Tibial artery (tissue), 4 donors: Measurements from ENCODE around the gene PROK2.

ENCODE experiments used
- DNase-seq, 2 donors: peaks; one replicate each; pipeline ENCODE4 v3.0.0-alpha.2; 2019
- H3K27ac ChIP-seq, 2 donors: fragments of 200-600 bp; sonication (generic) in 1 of 2; 1 replicate in 1 of 2; 2 replicates in 1 of 2; pipeline ENCODE4 v1.5.1; 2018 to 2019; ENCODE audit warnings: mild to moderate bottlenecking in 1 of 2
- H3K27me3 ChIP-seq, 2 donors: fragments of 200-600 bp; sonication (generic) in 1 of 2; one replicate each; pipeline versions ENCODE4 v1.5.1 to v1.6.0; 2016 to 2019
- H3K36me3 ChIP-seq, 3 donors: fragments of 200-600 bp; sonication (generic) in 2 of 3; one replicate each; pipeline ENCODE4 v1.5.1; 2016 to 2019; ENCODE audit warnings: mild to moderate bottlenecking in 2 of 3
- H3K4me1 ChIP-seq, 4 donors: fragments of 200-600 bp; sonication (generic) in 2 of 4; 1 replicate in 3 of 4; 2 replicates in 1 of 4; pipeline ENCODE4 v1.5.1; 2016 to 2019
- H3K4me3 ChIP-seq, 2 donors: fragments of 200-600 bp; sonication (generic) in 1 of 2; 1 replicate in 1 of 2; 2 replicates in 1 of 2; pipeline ENCODE4 v1.5.1; 2018 to 2019; ENCODE audit warnings: mild to moderate bottlenecking in 2 of 2
- H3K9me3 ChIP-seq, 3 donors: fragments of 200-600 bp; sonication (generic) in 1 of 3; one replicate each; pipeline ENCODE4 v1.5.1; 2016 to 2019
- intact Hi-C: fragments of 100-400 bp; cut with DNase I; formaldehyde crosslinking; loops from one replicate; pipeline ENCODE4 v1.15.0; 2023; ENCODE audit warnings: low total_unique reads
- TF ChIP-seq, protein P1 (sequence below), 2 experiments: fragments of 200-600 bp in 1 of 2; fragments of 450-650 bp in 1 of 2; IDR thresholded peaks; one replicate each; pipeline ENCODE4 v1.5.1; 2017 to 2019; ENCODE audit warnings: antibody characterized with exemption in 2 of 2, mild to moderate bottlenecking in 1 of 2, moderate library complexity in 1 of 2

The PROK2 gene

DNA sequence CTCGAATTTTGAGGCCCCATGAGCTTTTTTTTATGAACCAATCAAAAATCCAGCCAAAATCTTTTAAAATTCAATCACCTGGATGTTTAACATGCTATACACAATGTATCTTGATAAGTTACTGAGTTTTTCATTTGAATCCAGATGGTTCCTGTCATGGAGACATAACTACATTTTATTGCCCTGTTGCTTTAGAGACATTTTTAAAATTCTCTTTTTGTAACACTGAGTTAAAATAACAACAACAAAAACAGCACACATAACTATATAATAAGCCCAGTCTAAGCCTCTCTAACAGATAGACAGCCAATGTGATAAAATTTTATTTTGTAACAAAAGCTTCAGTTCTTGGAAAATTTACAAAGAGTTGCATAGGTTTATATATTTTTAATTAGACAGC is 1.8 kb downstream of the PROK2 start:
- Histone ChIP-seq H3K36me3 (no peaks in the 10 kb centered on the region), H3K4me3 (no peak overlapping the region), H3K9me3 (no peaks in the 10 kb centered on the region), H3K27me3 (peaks cover 2 to 86% of the 10 kb centered on the region in 2 donors), H3K4me1 (peaks cover 0 to 20% (median 14%) of the 10 kb centered on the region in 4 donors), H3K27ac (no peak overlapping the region)
- TF ChIP-seq, protein P1, sequence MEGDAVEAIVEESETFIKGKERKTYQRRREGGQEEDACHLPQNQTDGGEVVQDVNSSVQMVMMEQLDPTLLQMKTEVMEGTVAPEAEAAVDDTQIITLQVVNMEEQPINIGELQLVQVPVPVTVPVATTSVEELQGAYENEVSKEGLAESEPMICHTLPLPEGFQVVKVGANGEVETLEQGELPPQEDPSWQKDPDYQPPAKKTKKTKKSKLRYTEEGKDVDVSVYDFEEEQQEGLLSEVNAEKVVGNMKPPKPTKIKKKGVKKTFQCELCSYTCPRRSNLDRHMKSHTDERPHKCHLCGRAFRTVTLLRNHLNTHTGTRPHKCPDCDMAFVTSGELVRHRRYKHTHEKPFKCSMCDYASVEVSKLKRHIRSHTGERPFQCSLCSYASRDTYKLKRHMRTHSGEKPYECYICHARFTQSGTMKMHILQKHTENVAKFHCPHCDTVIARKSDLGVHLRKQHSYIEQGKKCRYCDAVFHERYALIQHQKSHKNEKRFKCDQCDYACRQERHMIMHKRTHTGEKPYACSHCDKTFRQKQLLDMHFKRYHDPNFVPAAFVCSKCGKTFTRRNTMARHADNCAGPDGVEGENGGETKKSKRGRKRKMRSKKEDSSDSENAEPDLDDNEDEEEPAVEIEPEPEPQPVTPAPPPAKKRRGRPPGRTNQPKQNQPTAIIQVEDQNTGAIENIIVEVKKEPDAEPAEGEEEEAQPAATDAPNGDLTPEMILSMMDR (IDR thresholded peaks at IDR 0.05): no peak
- intact Hi-C loops: no loop called here
- no peak for DNase-seq

DNA sequence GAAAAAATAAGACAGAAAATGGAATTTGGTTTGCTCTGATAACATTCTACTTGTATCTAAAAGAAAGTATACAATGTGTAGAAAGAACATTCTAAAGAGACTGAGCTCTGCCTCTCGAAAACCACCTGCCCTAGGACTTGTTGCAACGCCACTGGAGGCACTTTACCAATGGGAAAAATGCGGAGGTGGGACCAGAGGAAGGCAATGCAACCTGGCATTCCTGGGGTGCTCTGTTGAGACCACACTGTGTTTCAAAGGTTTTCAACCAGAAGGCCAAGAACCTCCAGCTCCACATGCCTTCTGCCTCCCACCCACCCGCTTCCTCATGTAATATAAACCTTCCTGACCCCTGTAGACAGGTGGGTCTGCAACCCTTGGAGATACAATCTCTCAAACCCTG is 4.5 kb downstream of the PROK2 start:
- no peaks in the 10 kb centered on the region for H3K36me3 ChIP-seq
- intact Hi-C loops: no loop called here
- DNase-seq: no peak
- no peak overlapping the region for H3K27ac ChIP-seq
- no peaks in the 10 kb centered on the region for H3K9me3 ChIP-seq
- TF ChIP-seq, protein P1 (IDR thresholded peaks at IDR 0.05): no peak
- peaks cover 0 to 16% (median 11%) of the 10 kb centered on the region in 4 donors for H3K4me1 ChIP-seq
- peaks cover 2 to 80% of the 10 kb centered on the region in 2 donors for H3K27me3 ChIP-seq
- no peak overlapping the region for H3K4me3 ChIP-seq

DNA sequence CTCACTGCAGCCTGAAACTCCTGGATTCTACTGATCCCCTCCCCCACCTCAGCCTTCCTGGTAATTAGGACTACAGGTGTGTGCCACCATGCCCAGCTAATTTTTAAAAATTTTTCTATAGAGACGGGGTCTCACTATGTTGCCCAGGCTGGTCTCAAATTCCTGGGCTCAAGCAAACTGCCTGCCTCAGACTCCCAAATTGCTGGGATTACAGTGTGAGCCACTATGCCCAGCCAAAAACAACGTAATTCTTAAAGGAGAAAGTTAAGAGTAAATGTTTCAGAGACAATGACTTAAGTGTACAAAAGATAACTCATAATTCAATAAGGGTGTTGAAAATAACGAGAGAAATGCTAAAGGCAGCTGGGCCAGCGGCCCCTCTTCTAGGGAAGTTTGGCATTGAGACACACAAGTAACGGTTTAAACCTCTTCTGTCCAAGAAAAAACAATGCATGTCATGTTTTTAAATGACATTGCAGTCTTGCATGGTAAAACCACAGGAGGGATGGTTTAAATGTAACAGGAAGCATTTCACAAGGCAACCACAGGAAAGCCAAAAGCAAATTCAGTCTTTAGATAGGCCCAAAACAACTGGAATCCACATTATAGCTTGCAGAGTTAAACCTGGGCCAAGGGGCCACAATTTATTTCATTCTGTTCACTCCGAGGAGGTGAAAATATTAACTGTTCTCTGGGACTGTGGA is 5.1 kb downstream of the PROK2 start:
- H3K4me3 ChIP-seq: no peak overlapping the region
- no peaks in the 10 kb centered on the region for H3K36me3 ChIP-seq
- intact Hi-C loops: loop anchor here (5.0 kb wide), 1 partner anchor 947 kb away; no protein-coding TSS in a partner anchor
- peaks cover 0 to 10% (median 6%) of the 10 kb centered on the region in 4 donors for H3K4me1 ChIP-seq
- H3K27me3 ChIP-seq: peaks cover 2 to 78% of the 10 kb centered on the region in 2 donors
- H3K9me3 ChIP-seq: no peaks in the 10 kb centered on the region
- DNase-seq: no peak
- TF ChIP-seq, protein P1 (IDR thresholded peaks at IDR 0.05): no peak
- H3K27ac ChIP-seq: no peak overlapping the region

DNA sequence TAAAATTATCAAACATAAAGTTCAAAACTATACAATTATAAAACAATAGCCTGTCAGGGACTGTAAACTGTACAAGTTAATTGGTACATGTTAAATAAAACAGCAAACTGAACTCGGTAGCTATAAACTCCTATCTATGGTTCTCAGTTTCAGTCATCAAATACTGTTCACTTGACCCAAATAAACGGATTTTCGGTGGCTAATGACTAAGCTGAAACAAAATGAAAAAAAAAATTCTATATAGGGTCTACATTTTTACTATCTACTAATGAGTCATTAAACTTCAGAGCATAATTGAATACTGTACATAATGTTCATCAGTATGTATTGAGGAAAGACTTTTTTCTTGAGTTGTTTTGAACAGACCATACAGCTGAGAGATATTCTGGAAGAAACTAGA is 6.6 kb downstream of the PROK2 start:
- H3K27ac ChIP-seq: no peak overlapping the region
- TF ChIP-seq, protein P1 (IDR thresholded peaks at IDR 0.05): no peak
- H3K27me3 ChIP-seq: peaks cover 0 to 64% of the 10 kb centered on the region in 2 donors
- intact Hi-C loops: loop anchor here (5.0 kb wide), 1 partner anchor 949 kb away; no protein-coding TSS in a partner anchor
- no peak for DNase-seq
- no peaks in the 10 kb centered on the region for H3K36me3 ChIP-seq
- H3K4me3 ChIP-seq: no peak overlapping the region
- H3K4me1 ChIP-seq: no peaks in the 10 kb centered on the region
- H3K9me3 ChIP-seq: no peaks in the 10 kb centered on the region

DNA sequence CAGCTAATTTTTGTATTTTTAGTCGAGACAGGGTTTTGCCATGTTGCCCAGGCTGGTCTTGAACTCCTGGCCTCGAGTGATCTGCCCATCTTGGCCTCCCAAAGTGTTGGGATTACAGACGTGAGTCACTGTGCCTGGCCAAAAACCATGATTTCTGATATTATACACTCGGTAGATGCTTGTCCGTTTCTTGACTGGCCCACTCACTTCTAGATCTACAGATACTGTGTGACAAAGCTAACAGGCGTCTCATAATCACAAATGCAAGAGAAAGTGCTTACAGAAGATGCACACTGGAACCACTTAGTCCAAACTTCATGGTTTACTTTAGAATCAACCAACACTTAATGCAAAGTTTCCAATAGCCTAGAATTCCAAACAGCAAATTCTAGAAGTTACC is 8.4 kb downstream of the PROK2 start:
- TF ChIP-seq, protein P1 (IDR thresholded peaks at IDR 0.05): no peak

More for the DNA sequence above, 8.4 kb downstream of the PROK2 start:
- no peak for DNase-seq
- peaks cover 0 to 56% of the 10 kb centered on the region in 2 donors for H3K27me3 ChIP-seq
- intact Hi-C loops: loop anchor here (5.0 kb wide), 1 partner anchor 951 kb away; no protein-coding TSS in a partner anchor
- no peak overlapping the region for H3K4me3 ChIP-seq
- H3K9me3 ChIP-seq: no peaks in the 10 kb centered on the region
- H3K27ac ChIP-seq: no peak overlapping the region
- H3K36me3 ChIP-seq: no peaks in the 10 kb centered on the region
- H3K4me1 ChIP-seq: no peaks in the 10 kb centered on the region
